GM21619 (cell line): ENCODE data around the gene COL25A1.
"Not testable (repeated sequence)": the region's sequence is repeated elsewhere in the genome, so short reads cannot be mapped to it uniquely, and the experiment has no call there.

Experiments
- ATAC-seq: cut with Tn5 transposase; IDR thresholded peaks from one replicate; pipeline ENCODE4 v1.9.1; 2021; ENCODE audit not compliant: unreplicated experiment

COL25A1 gene

DNA sequence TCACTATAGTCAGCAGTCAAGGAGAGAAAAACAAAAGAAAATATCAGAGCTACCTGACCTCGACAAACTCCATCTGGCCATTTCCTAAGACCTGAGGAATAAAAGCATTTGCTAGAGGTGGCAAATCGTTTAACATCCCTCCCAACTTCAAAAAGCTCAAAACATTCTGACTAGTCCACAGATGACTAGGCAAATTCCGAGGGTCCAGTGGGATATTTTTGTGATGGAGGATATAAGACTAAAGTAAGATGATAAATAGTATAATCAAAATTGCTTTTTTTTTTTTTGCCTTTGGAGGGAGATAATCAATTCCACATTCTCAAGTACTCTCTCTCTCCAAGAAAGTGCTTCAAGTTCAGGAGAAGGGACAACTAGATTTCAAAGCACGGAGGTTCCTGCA, 420.5 kb downstream of the COL25A1 start:
- no peak for ATAC-seq

DNA sequence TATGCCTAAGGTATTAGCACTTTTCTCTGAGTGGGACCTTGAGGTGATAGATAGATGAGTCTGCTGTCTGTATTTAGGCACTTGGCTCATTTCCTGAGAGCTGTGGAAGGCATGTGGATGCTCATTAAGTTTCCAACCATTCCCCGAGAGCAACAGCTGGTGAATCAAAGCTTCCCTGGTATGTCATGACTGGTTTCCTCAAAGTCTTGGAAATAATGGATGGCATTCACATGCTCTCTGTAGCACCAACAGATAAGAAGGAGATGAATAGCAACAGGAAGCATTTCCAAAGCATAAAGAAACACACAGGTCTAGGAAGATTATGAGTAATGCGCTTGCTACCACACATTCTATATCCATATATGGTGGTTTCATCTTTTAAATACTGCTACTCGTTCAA, 421.3 kb downstream of the COL25A1 start:
- ATAC-seq: no peak

- ATAC-seq: no peak
Measured at GRCh38 chr4:108878806-108879205, 423.7 kb downstream of the COL25A1 start.

GRCh38 chr4:108877821-108878220, 424.6 kb downstream of the COL25A1 start:
- no peak for ATAC-seq

DNA sequence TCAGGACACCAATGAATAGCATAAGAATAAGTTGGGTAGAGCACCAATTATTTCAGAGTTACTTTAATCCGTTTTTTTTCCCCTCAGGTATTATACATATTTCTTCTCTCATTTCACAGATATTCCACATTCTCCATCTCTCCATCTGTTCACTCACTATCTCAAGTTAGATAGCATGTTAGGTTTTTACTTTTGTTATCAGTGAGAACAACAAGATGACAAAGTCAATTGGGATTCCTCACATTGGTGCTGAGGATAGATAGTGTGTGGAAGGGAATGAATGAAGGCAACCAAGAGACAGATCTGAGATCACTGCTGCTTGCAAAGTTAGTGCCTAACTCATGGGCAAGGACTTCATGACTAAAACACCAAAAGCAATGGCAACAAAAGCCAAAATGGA, 427.7 kb downstream of the COL25A1 start:
- ATAC-seq: no peak

GRCh38 chr4:108869970-108870369, 432.5 kb downstream of the COL25A1 start:
- ATAC-seq: not testable (repeated sequence)

DNA sequence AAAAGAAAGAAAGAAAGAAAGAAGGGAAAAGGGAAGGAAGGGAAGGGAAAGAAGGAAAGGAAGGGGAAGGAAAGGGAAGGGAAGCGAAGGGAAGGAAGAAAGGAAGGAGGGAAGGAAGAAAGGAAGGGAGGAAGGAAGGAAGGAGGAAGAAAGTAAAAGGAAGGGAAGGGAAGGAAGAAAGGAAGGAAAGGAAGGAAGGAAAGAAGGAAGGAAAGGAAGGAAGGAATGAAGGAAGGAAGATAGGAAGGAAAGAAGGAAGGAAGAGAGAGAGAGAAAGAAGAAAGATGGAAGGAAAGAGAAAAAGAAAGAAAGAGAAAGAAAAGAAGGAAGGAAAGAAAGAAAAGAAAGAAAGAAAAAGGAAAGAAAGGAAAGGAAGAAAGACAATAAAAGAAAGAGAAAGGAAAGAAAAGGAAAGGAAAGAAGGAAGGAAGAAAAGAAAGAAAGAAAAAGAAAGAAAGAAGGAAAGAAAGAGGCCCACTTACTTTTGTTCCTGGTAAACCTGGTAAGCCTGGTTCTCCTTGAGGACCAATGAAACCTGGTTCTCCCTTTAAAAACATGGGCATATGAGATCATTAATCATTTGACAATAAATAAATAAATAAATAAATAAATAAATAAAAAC, 433.7 kb downstream of the COL25A1 start:
- no peak for ATAC-seq

GRCh38 chr4:108867476-108867875, 435.0 kb downstream of the COL25A1 start:
- no peak for ATAC-seq

- no peak for ATAC-seq
Measured at GRCh38 chr4:108861334-108861733, 441.1 kb downstream of the COL25A1 start.

DNA sequence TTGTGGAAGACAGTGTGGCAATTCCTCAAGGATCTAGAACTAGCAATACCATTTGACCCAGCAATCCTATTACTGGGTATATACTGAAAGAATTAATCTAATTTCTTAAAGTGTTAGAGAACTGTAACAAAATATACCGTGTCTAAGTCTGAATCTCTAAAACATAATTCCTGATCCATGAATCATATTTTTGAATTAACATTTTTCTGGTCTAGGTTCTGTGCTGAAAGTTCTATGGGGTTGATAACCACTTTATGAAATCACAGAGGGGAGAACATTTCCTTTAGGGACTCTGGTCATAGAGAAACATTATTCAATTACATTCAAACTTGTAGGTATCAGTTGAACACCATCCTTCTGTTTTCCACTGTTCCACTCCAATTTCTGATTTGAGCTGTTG, 447.7 kb downstream of the COL25A1 start:
- no peak for ATAC-seq

DNA sequence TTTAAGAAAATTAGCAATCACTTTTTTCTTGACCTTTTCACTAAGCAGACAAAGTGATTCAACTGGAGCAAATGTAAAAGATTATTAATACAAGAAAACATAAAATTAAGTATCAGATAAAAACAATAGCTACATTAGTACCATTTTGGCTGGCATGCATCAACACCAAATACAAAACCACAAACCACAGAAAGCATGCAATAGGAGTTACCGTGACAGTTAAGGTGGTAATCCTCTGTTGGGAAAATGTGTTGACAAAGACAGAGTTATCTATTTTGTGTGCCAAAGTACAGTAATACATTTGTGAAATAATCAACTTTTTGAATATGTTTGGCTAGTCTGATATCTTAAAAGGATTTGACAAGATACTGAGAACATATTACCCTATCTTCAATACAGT, 449.8 kb downstream of the COL25A1 start:
- ATAC-seq: no peak

DNA sequence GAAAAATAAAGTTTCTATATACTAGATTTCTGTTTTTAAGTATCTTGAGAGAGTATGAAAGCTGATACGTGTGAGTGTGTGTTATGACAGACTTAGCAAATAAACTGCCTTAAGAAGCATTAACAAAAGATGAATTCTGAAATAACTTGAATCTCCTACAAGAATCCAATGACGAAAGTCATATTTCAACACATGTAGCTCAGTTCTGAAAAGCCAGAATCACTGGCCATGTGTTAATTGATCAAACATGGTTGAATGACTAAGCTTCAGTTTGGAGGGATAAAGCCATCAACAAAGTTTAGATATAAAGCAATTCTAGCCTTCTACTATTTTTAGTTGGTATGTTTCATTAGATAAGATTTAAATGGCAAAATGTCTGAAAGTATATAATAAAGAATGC, 451.1 kb downstream of the COL25A1 start:
- ATAC-seq: no peak

DNA sequence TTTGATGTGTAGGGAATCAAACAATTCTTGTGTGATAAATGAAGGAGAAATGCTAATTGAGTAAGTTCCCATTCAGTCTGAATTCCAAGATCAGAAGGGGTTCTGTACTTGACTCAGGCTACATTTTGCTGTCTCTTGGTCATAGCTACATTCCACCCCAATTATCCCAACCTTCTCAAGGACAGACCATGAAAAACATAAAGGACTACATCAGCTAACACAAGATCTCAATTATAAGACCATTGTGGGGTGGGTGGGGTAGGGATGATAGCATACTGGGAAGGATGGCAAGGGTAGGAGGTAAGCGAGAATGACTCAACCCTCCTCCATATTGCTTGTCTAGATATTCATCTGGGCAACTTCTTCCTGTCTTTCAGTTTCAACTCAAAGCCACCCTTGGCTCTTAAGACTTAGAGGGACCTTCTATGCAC, 452.2 kb downstream of the COL25A1 start:
- ATAC-seq: no peak

DNA sequence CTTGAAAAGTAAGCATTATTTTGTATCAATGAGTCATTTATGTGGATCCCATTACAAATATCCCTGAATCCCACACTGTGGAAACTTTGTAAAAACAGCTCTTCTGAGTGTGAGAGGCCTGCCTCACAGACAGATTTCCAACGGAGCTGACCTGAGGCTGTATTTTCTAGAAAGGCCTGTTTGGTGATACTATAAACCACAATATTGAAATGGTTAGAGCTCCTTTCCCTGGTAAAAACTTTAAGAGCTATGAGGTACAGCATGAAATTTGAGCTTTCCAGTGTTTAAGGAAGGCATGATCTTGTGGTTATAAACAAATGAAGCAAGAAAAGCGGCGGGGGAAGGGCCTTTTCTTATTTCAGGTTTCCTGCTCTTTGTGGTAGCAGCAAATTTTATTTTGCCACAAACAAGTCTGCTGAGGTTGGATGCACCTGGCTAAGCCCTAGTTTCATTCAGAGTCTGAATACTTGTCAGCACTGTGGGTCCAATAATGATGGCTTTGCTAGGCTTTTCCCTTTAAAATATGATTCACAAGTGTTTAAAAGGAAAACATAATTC, 452.8 kb downstream of the COL25A1 start:
- ATAC-seq: peak; percentile 93

- ATAC-seq: no peak
Measured at GRCh38 chr4:108846568-108846967, 455.9 kb downstream of the COL25A1 start.

GRCh38 chr4:108840426-108840975, 462.0 kb downstream of the COL25A1 start:
- ATAC-seq: no peak

DNA sequence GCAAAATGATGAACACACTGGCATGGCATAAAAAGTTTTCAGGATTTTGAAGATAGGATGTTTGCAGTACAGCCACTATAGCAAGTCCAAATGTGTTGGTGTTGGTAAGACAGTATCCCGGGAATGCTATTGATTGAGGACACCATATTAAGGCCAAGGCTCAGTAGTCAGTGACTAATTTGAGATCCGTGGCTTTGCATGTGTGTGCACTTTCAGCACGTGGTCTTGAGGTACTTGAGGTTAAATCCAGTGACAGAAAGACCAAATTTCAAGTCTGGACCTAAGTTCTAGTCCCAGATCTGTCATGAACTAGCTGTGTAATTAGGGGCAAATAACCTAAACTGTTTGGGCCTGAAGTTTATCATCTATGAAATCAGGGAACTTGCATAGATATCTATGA, 463.1 kb downstream of the COL25A1 start:
- no peak for ATAC-seq

GRCh38 chr4:108838451-108838850, 464.0 kb downstream of the COL25A1 start:
- ATAC-seq: no peak

GRCh38 chr4:108834835-108835384, 467.5 kb downstream of the COL25A1 start:
- ATAC-seq: no peak

GRCh38 chr4:108834166-108834834, 468.2 kb downstream of the COL25A1 start:
- no peak for ATAC-seq

DNA sequence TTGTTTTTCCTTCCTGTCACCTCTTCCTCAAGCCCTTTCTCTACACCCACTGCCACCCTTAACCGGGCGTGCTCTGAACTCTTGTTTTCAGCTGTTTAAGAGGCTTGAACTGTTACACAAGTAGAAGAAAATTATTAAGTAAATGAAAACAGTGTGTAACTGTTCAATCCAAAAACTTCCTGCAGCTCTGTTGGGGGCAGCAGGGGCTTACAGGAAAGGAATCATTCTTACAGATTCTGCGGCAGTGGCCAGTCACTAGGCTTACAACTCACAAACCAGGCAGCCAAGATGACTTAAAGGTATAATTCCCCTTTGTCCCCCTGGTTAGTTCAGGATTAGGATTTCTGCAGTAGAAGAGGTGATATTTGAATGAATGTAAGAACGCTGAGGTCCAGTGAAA, 469.4 kb downstream of the COL25A1 start:
- no peak for ATAC-seq

GRCh38 chr4:108831886-108832285, 470.6 kb downstream of the COL25A1 start:
- no peak for ATAC-seq
